Ureter (tissue), 1 donor: Measurements from ENCODE around the gene UNCX. TPM values are rescaled to one million over a fixed set of nuclear protein-coding genes. Genes with fewer than 3 reads are reported as not detected.
A peak's percentile ranks its signal among the peaks of the same experiment; 100 is the strongest.
"Not testable (repeated sequence)": the region's sequence is repeated elsewhere in the genome, so short reads cannot be mapped to it uniquely, and the experiment has no call there.

Experiments
- DNase-seq: peaks from one replicate; pipeline ENCODE4 v3.0.0-alpha.2; 2020; ENCODE audit warnings: low spot score
- total RNA-seq: library from RNA; stranded (reverse); gene quantifications from one replicate; pipeline ENCODE4 v1.2.4, GENCODE V29; 2023
- donor health status: DM: yes; HTN: yes; CAD: no.

UNCX gene
- not detected for total RNA-seq

DNA sequence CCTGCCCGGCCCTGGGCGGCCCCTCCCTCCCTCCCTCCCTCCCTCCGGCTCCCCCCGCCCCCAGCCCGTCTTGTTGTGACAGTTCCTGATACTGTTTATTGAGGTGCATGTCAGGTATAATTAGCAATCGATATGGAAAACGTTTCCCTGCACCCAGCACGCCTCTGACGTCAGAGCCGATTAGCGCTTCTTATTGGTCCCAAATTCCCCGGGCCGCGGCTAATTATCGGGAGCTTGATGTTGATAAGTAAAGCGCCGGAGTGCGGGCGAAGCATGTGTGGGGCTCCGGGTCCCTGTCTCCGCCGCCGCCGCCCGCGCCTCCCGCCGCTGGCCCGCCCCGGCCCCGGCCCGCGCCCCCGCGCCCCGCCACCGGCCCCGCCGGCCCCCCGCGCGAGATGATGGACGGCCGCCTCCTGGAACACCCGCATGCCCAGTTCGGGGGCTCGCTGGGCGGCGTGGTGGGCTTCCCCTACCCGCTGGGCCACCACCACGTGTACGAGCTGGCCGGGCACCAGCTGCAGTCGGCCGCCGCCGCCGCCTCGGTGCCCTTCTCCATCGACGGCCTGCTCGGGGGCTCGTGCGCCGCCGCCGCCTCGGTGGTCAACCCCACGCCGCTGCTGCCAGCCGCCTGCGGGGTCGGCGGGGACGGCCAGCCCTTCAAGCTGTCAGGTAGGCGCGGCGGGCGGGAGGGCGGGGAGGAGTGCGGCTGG, at the start of gene UNCX:
UNCX (plus strand) TSS at position 250 of the 710 bp plus-strand sequence; CDS start at position 396, 146 bp downstream.
- no peak for DNase-seq

- no peak for DNase-seq
These were observed 45.5 kb upstream of the UNCX start for GRCh38 chr7:1187127-1187526.

DNA sequence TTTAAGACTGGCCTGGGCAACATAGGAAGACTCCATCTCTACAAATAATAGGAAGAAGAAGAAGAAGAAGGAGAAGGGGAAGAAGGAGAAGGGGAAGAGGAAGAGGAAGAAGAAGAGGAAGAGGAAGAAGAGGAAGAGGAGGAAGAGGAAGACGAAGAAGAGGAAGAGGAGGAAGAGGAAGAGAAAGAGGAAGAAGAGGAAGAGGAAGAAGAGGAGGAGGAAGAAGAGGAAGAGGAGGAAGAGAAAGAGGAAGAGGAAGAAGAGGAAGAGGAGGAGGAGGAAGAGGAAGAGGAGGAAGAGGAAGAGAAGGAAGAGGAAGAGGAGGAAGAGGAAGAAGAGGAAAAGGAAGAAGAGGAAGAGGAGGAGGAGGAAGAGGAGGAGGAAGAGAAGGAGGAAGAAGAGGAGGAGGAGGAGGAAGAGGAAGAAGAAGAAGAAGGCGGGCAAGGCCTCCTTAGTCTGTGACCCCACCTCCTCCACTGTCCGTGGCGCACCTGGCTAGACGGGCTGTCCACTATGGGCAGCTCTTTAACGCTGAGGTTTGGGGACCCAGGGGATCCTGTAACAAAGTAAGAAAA, 43.9 kb upstream of the UNCX start:
- DNase-seq, result no peak

GRCh38 chr7:1189986-1190772, 42.5 kb upstream of the UNCX start:
- no peak for DNase-seq

DNA sequence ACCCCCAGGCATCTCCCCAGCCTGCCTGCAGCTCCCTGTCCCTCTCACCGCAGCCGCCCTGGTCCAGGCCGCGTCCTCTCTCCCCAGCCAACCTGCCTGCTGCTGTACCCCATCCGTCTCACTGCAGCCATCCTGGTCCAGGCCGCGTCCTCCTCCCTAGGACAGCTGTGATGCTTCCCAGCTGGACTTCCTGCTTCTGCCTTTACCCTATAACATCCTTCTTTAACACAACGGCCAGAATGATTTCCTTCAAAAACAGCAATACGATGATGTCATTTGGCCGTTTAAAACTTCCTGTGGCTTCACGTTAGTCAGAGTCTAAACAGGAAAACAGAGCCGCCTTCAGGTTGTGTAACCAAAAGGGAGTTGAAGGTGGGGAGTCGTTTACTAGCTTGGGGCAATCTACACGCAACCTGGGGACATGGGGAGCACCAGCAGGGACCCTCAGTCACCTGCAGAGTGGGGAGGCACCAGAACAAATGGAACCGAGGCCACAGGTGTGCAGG, 40.4 kb upstream of the UNCX start:
- no peak for DNase-seq

DNA sequence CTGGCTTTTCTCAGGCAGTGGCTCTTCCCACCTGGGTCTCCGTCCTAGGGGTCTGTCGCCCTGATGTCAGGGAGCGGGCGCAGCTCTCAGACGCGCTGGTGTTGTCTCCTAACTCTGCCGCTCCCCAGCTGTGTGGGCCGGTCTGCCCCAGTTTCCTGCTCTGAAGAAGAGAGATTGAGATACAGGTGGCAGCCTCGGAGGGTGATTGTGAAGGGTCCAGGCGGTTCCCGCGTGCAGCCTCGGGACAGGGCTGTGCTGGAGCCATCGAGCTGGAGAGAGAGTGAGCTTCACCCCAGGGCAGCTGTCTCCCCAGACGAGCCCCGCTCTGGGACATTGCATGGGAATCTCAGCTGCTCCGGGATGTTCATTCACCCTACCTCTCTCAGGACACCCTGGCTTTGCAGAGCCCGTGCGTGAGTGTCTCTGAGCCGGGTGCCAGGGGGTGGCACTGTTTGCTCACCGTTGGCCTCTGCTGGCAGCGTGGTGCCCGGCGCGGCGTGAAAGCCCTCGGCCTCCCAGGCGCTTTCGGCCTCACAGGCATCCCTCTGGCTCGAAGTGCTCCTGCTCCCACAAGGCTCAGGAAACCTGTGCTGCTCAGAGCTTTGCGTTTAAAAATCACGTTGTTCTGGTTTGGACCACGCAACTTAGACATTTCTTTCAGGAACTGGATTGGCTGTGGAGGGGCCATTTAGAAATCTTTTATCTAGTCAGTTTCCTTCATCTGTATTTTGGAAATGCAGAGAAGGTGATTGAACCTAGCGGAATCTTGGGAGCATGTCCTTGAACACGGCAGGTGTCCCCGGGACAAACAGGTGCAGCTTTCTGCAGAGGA, 38.9 kb upstream of the UNCX start:
- DNase-seq, result peak; percentile 70

- not testable (repeated sequence) for DNase-seq
These were observed 36.2 kb upstream of the UNCX start for GRCh38 chr7:1196441-1196840.

DNA sequence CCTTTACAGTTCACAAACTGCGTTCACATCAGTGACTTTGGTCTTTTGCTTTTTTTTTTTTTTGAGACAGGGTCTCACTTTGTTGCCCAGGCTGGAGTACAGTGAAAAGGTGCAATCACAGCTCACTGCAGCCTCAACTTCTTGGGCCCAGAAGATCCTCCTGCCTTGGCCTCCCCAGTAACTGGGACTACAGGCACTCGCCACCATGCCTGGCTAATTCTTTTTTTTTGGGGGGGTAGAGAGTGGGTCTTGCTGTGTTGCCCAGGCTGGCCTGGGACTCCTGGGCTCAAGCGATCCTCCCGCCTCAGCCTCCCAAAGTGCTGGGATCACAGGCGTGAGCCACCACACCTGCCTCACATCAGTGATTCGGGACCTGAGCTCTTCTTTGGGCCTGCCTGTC, 35.7 kb upstream of the UNCX start:
- DNase-seq, result no peak

DNA sequence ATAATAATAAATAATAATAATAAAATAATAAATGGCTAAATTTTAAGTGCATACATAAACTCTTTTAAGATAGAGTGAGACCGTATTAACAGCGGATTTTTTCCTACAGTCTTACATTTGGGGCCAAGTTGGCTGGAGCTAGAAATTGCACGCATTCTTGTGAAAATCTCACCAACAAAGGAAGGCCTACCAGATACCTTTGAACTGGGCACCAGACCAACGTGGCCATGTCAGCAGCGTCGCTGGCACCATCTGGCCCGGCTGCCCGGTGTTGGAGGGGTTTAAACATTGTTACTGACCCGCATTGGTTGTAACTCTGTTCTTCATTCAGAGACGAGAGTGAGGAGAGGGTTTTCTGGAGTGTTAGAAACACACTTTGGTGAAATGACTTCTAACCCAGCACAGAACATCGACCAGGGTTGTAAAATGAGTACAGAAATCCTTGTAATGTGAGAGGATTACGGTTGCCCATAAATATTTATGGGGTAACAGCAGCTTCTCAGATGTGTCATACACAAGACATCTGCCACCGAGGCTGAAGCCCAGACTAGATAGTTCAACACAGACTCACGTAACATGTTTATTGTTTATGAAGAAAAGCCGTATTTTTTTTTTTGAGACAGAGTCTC, 34.6 kb upstream of the UNCX start:
- no peak for DNase-seq

DNA sequence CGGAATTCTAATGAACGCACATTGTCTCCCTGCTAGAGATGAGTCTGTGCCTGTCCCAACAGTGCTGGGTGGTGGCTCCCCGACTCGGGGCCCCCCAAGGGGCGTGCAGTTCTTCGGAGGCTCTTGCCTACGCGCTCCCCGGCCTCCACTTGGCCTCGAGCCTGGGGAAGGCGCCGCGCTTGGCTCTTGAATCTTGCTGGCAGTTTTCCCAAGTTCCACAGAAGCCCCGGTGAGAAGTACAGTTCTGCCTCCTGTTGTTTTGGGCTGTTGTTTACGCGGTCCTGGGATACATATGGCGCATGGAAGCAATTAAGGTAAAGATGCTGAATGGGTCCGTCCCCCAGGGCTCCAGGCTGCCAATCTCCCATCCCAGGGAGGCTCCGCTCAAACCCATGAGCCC, 32.6 kb upstream of the UNCX start:
- DNase-seq, result no peak

DNA sequence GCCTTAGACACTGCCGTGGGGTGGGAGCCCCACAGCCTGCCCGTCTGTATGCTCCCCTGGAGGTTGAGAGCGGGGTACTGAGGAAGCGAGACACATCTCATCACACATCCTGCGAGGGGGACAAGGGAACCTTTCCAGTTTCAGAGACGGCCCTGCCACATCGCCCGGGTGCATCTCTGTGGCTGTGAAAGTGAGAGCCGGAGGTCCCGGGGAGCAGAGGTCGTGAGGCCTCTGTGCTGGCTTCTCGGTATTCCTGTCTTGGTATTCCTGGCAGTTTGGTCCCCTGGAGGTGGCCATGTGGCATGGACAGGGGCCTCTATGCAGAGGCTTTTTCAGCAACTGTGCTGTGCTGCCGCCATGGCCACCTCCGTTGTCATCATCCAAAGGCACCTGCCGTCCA, 30.8 kb upstream of the UNCX start:
- DNase-seq, result no peak

GRCh38 chr7:1202914-1203313, 29.8 kb upstream of the UNCX start:
- DNase-seq, result not testable (repeated sequence)

GRCh38 chr7:1204460-1205140, 28.1 kb upstream of the UNCX start:
- no peak for DNase-seq

- DNase-seq, result not testable (repeated sequence)
These were observed 26.9 kb upstream of the UNCX start for GRCh38 chr7:1205742-1206141.

DNA sequence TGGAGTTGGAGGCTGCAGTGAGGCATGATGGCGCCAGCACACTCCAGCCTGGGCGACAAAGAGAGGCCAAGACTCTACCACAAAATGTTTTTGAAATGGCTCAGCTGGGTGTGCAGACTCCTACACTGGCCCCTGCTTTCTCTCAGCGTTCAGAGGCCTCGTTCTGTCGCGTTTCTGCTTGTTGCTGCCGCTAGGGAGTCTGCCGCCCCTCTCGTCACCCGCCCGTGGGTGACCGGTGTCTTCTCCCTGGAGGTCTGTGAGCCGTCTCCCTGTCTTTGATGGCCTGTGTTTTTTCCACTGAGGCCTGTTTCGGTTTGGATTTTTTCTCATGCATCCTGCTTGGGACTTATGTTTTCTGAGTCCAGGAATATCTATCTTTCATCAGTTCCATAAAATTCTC, 23.6 kb upstream of the UNCX start:
- DNase-seq, result no peak

GRCh38 chr7:1210321-1210978, 22.2 kb upstream of the UNCX start:
- DNase-seq, result no peak

- no peak for DNase-seq
These were observed 21.6 kb upstream of the UNCX start for GRCh38 chr7:1210979-1211608.

- DNase-seq, result no peak
These were observed 21.1 kb upstream of the UNCX start for GRCh38 chr7:1211611-1212010.

- DNase-seq, result not testable (repeated sequence)
These were observed 20.6 kb upstream of the UNCX start for GRCh38 chr7:1212025-1212424.

DNA sequence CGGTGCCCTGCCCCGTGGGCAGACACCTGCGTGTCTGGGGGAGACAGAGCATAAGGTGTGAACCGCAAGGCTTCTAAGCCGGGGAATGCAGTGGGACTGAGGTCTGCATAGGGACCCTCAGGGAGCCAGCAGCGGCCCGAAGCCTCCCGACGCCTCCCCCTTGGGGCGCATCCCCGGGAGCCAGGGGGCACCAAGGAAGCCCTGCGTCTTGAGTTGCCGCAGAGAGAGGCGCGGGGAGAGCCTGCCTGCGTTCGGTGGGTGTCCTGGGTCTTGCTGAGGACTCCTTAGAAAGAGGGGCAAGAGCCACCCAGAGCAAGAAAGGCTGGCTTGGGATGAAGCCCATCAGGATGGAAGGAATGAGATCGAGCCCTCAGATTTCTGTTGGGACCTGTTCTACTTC, 18.2 kb upstream of the UNCX start:
- no peak for DNase-seq
